ENCODE results near the gene NACA2.

DNA sequence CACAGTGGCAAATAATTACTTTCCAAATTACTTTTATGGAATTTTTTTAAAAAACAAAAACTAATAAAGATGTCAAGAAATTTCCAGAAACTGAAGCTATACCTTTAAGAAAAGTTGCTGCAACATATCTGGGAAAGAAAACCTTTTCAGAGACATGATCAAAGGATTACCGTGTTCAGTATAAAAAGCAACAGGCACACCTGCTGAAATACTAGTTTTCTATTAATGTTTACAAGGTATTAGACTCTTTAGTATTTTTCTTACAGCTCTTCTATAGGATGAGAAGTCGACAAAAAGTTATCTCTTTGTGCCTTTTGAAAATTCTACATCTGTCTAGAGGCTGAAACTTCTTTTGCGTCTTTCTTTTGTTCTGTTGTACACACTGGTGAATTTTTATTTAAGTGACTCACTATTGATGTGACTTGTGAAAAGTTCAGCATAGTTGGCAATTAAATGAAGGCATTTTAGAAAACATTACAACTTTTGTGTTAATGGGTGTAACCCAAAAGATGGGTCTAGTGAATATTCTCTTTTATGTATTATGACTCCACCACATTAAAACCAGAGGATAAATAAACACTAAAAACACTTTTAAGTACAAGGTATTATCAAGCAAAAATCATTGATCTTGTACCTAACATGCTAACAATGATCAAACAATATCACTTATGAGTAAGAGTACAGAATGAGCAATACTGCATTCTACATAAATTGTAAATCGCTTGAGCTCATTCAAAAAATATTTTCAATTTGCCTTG lies 23.8 kb downstream of the NACA2 start:
- TF ChIP-seq, protein P1, sequence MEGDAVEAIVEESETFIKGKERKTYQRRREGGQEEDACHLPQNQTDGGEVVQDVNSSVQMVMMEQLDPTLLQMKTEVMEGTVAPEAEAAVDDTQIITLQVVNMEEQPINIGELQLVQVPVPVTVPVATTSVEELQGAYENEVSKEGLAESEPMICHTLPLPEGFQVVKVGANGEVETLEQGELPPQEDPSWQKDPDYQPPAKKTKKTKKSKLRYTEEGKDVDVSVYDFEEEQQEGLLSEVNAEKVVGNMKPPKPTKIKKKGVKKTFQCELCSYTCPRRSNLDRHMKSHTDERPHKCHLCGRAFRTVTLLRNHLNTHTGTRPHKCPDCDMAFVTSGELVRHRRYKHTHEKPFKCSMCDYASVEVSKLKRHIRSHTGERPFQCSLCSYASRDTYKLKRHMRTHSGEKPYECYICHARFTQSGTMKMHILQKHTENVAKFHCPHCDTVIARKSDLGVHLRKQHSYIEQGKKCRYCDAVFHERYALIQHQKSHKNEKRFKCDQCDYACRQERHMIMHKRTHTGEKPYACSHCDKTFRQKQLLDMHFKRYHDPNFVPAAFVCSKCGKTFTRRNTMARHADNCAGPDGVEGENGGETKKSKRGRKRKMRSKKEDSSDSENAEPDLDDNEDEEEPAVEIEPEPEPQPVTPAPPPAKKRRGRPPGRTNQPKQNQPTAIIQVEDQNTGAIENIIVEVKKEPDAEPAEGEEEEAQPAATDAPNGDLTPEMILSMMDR (IDR thresholded peaks at IDR 0.05) = no peak
- TF ChIP-seq ZFX (IDR thresholded peaks at IDR 0.05; ENCODE audit: borderline replicate concordance) = no peak
